HCT116 (cell line): Measurements from ENCODE around the gene SDK1. TPM values are rescaled to one million over a fixed set of nuclear protein-coding genes. Genes with fewer than 3 reads are reported as not detected.

Experiments
- ATAC-seq: fragments of 200-7000 bp; cut with Tn5 transposase; 2 replicates; pipeline ENCODE4 v1.9.1; 2020; ENCODE audit warnings: mild to moderate bottlenecking, moderate library complexity
- BruUV-seq: library from RNA; stranded (reverse); fragments of 400-500 nt; replicated peaks from 2 replicates; lab custom pipeline; 2021; lab: Mats Ljungman, UMichigan
- CTCF ChIA-PET: fragments of 300-600 bp; sonication (Branson Sonifier 250); formaldehyde crosslinking; loops from one replicate; lab custom pipeline; 2021; ENCODE audit warnings: antibody characterized with exemption; lab: Charles Lee
- POLR2A ChIA-PET: fragments of 300-600, 350-600 bp; sonication (Branson Sonifier 250); formaldehyde crosslinking; loops from one replicate; lab custom pipeline; 2021; ENCODE audit warnings: antibody characterized with exemption; lab: Charles Lee
- RAD21 ChIA-PET, 2 experiments: fragments of 300-600 bp; sonication (Branson Sonifier 250); formaldehyde crosslinking; loops; one replicate each; lab custom pipeline; 2023; ENCODE audit warnings: low total read pairs in 2 of 2; ENCODE audit not compliant: uncharacterized antibody in 2 of 2, unreplicated experiment in 2 of 2, low non-redundant PET in 1 of 2; lab: Charles Lee
- DNase-seq: peaks from one replicate; pipeline ENCODE4 v3.0.0-alpha.2; 2010; ENCODE audit warnings: low read depth, low spot score
- H2AFZ ChIP-seq: fragments of 200-600 bp; shearing (Covaris generic), sonication (generic); 2 replicates; pipeline ENCODE4 v1.6.1; 2017; ENCODE audit warnings: low read depth, mixed run types, mixed read lengths, antibody characterized with exemption, low read length; ENCODE audit not compliant: poor library complexity, severe bottlenecking
- H3K27ac ChIP-seq: 2 replicates; pipeline ENCODE4 v1.5.1; 2012; ENCODE audit warnings: low read depth, low read length
- H3K27me3 ChIP-seq: fragments of 200-600 bp; sonication (generic); 2 replicates; pipeline ENCODE4 v1.6.1; 2016; ENCODE audit warnings: mixed run types, low read length, mixed read lengths; ENCODE audit not compliant: insufficient read depth
- H3K36me3 ChIP-seq, 2 experiments: fragments of 200-500 bp in 1 of 2; fragments of 200-600 bp in 1 of 2; sonication (Bioruptor generic) in 1 of 2; sonication (generic) in 1 of 2; 2 replicates each; pipeline versions ENCODE4 v1.5.1 to v1.6.1; 2014 to 2016; ENCODE audit warnings: low read length in 2 of 2, inconsistent platforms in 1 of 2, mixed read lengths in 1 of 2, mixed run types in 1 of 2; ENCODE audit not compliant: insufficient read depth in 2 of 2, control insufficient read depth in 1 of 2
- H3K4me1 ChIP-seq, 2 experiments: fragments of 200-600 bp in 1 of 2; sonication (generic) in 1 of 2; 2 replicates each; pipeline versions ENCODE4 v1.5.1 to v1.6.1; 2012 to 2017; ENCODE audit warnings: low read length in 2 of 2, inconsistent platforms in 1 of 2, mild to moderate bottlenecking in 1 of 2, mixed read lengths in 1 of 2, mixed run types in 1 of 2, moderate library complexity in 1 of 2; ENCODE audit not compliant: insufficient read depth in 2 of 2, control insufficient read depth in 1 of 2
- H3K4me2 ChIP-seq: fragments of 200-600 bp; sonication (generic); 2 replicates; pipeline ENCODE4 v1.6.1; 2017; ENCODE audit warnings: mixed run types, low read length, mixed read lengths
- H3K4me3 ChIP-seq, 2 experiments: fragments of 200-600 bp in 1 of 2; sonication (generic) in 1 of 2; replicated peaks in 1 of 2; 2 replicates each; pipeline ENCODE4 v1.5.1; 2011 to 2016; ENCODE audit warnings: low read length in 2 of 2, control low read depth in 1 of 2, low read depth in 1 of 2, mild to moderate bottlenecking in 1 of 2, mixed read lengths in 1 of 2, mixed run types in 1 of 2
- H3K79me2 ChIP-seq: fragments of 200-600 bp; sonication (generic); 2 replicates; pipeline ENCODE4 v1.6.1; 2017; ENCODE audit warnings: mild to moderate bottlenecking, mixed run types, low read length, moderate library complexity, mixed read lengths; ENCODE audit not compliant: insufficient read depth
- H3K9ac ChIP-seq: fragments of 200-600 bp; sonication (generic); 2 replicates; pipeline ENCODE4 v1.6.1; 2016; ENCODE audit warnings: low read length, mixed read lengths
- H3K9me2 ChIP-seq: fragments of 200-600 bp; sonication (generic), shearing (Covaris generic); 2 replicates; pipeline ENCODE4 v1.6.1; 2017; ENCODE audit warnings: mixed run types, mild to moderate bottlenecking, moderate library complexity; ENCODE audit not compliant: insufficient read depth
- H3K9me3 ChIP-seq, 2 experiments: fragments of 200-500 bp in 1 of 2; fragments of 200-600 bp in 1 of 2; sonication (Bioruptor generic) in 1 of 2; sonication (generic) in 1 of 2; 2 replicates each; pipeline ENCODE4 v1.6.1; 2014 to 2017; ENCODE audit warnings: low read length in 2 of 2, mixed read lengths in 2 of 2, inconsistent platforms in 1 of 2, low read depth in 1 of 2, mild to moderate bottlenecking in 1 of 2, mixed run types in 1 of 2, moderate library complexity in 1 of 2; ENCODE audit not compliant: control insufficient read depth in 1 of 2, insufficient read depth in 1 of 2
- H4K20me1 ChIP-seq: fragments of 200-600 bp; sonication (generic), shearing (Covaris generic); 2 replicates; pipeline ENCODE4 v1.6.1; 2017; ENCODE audit warnings: mixed run types, mild to moderate bottlenecking, moderate library complexity; ENCODE audit not compliant: insufficient read depth
- CBX3 ChIP-seq: IDR thresholded peaks from 2 replicates; pipeline ENCODE4 v1.6.1; 2012; ENCODE audit warnings: low read depth
- CEBPB ChIP-seq: IDR thresholded peaks from 2 replicates; pipeline ENCODE4 v1.6.1; 2012; ENCODE audit warnings: low read depth
- EGR1 ChIP-seq: IDR thresholded peaks from 2 replicates; pipeline ENCODE4 v1.6.1; 2012; ENCODE audit warnings: low read depth
- EZH2phosphoT487 ChIP-seq: fragments of 200-600 bp; IDR thresholded peaks from 2 replicates; pipeline ENCODE4 v1.6.1; 2018; ENCODE audit warnings: antibody characterized with exemption, borderline replicate concordance
- JUND ChIP-seq: IDR thresholded peaks from 2 replicates; pipeline ENCODE4 v1.6.1; 2012
- POLR2A ChIP-seq: IDR thresholded peaks from 2 replicates; pipeline ENCODE4 v1.7.0; 2011; ENCODE audit warnings: borderline replicate concordance; ENCODE audit not compliant: insufficient read depth, insufficient read length; ENCODE audit errors: extremely low read depth
- POLR2AphosphoS5 ChIP-seq: IDR thresholded peaks from 2 replicates; pipeline ENCODE4 v1.6.1; 2011; ENCODE audit warnings: mild to moderate bottlenecking, low read depth, low read length, moderate library complexity
- RAD21 ChIP-seq: IDR thresholded peaks from 2 replicates; pipeline ENCODE4 v1.6.1; 2012; ENCODE audit warnings: low read depth, mild to moderate bottlenecking
- SP1 ChIP-seq: IDR thresholded peaks from 2 replicates; pipeline ENCODE4 v1.6.1; 2012; ENCODE audit warnings: low read depth
- SRF ChIP-seq: IDR thresholded peaks from 2 replicates; pipeline ENCODE4 v1.6.1; 2012; ENCODE audit warnings: low read depth
- TCF7L2 ChIP-seq: IDR thresholded peaks from 2 replicates; pipeline ENCODE4 v1.7.0; 2011; ENCODE audit warnings: borderline replicate concordance, inconsistent platforms; ENCODE audit not compliant: insufficient read depth, insufficient read length; ENCODE audit errors: extremely low read depth
- ZFX ChIP-seq: fragments of 450-650 bp; IDR thresholded peaks from 2 replicates; pipeline ENCODE4 v1.6.1; 2017
- intact Hi-C: fragments of 100-400 bp; cut with micrococcal nuclease; formaldehyde crosslinking; loops from 2 replicates; pipeline ENCODE4 v1.10.0; 2022
- total RNA-seq: library from RNA; stranded (reverse); gene quantifications from one replicate; pipeline ENCODE4 v1.2.1, GENCODE V29; 2021; ENCODE audit not compliant: unreplicated experiment
- TF ChIP-seq, protein P1 (sequence below): IDR thresholded peaks from 2 replicates; pipeline ENCODE4 v1.6.1; 2012; ENCODE audit warnings: low read depth

The SDK1 gene
- total RNA-seq, 1 experiment from 2014 or later = 0.05 TPM

DNA sequence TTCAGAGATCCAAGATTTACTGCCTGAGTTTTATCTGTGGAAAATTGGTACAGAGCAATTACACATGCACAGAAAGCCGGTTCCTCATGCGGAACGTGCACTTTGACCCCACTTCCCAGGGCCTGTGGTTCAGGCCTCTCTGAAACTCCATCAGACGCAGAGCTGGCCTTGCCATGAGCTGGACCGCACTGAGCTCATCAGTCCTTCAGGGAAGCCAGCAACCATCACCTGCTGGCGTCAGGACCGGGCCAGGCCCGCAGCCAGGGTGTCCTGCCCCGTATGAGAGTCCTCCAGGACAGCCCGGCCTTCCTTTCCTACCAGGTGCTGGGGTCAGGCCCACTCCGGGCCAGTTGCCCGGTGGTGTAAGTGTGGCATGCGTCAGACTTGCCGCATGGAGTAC is 934.5 kb downstream of the SDK1 start:
- no peak for DNase-seq
- no peaks in the 10 kb centered on the region for H3K4me1 ChIP-seq
- TF ChIP-seq POLR2AphosphoS5 (no peak), TCF7L2 (no peak), POLR2A (no peak), CEBPB (no peak)
- TF ChIP-seq, protein P1, sequence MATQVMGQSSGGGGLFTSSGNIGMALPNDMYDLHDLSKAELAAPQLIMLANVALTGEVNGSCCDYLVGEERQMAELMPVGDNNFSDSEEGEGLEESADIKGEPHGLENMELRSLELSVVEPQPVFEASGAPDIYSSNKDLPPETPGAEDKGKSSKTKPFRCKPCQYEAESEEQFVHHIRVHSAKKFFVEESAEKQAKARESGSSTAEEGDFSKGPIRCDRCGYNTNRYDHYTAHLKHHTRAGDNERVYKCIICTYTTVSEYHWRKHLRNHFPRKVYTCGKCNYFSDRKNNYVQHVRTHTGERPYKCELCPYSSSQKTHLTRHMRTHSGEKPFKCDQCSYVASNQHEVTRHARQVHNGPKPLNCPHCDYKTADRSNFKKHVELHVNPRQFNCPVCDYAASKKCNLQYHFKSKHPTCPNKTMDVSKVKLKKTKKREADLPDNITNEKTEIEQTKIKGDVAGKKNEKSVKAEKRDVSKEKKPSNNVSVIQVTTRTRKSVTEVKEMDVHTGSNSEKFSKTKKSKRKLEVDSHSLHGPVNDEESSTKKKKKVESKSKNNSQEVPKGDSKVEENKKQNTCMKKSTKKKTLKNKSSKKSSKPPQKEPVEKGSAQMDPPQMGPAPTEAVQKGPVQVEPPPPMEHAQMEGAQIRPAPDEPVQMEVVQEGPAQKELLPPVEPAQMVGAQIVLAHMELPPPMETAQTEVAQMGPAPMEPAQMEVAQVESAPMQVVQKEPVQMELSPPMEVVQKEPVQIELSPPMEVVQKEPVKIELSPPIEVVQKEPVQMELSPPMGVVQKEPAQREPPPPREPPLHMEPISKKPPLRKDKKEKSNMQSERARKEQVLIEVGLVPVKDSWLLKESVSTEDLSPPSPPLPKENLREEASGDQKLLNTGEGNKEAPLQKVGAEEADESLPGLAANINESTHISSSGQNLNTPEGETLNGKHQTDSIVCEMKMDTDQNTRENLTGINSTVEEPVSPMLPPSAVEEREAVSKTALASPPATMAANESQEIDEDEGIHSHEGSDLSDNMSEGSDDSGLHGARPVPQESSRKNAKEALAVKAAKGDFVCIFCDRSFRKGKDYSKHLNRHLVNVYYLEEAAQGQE = no peak
- ATAC-seq = no peak
- POLR2A ChIA-PET = no interaction called here
- peaks cover 6% of the 10 kb centered on the region; the same call in 1 of the 2 replicates for H3K27me3 ChIP-seq
- BruUV-seq = no TSS peak
- H3K4me3 ChIP-seq = no peak overlapping the region
- no peak overlapping the region for H3K4me2 ChIP-seq
- no peak overlapping the region for H3K27ac ChIP-seq
- intact Hi-C loops = no loop called here
- RAD21 ChIA-PET = no interaction called here
- H3K36me3 ChIP-seq = no peaks in the 10 kb centered on the region
- H2AFZ ChIP-seq = no peak overlapping the region
- H3K79me2 ChIP-seq = no peaks in the 10 kb centered on the region
- H3K9me3 ChIP-seq = no peaks in the 10 kb centered on the region
- no peaks in the 10 kb centered on the region for H4K20me1 ChIP-seq
- no peak overlapping the region for H3K9ac ChIP-seq
- H3K9me2 ChIP-seq = no peaks in the 10 kb centered on the region
- CTCF ChIA-PET = no interaction called here

- Histone ChIP-seq H3K27ac (no peak overlapping the region), H3K27me3 (no peaks in the 10 kb centered on the region), H4K20me1 (no peaks in the 10 kb centered on the region), H3K9ac (no peak overlapping the region), H3K4me1 (no peaks in the 10 kb centered on the region), H3K4me3 (no peak overlapping the region), H3K36me3 (no peaks in the 10 kb centered on the region), H3K4me2 (no peak overlapping the region), H3K9me2 (no peaks in the 10 kb centered on the region), H3K79me2 (no peaks in the 10 kb centered on the region), H3K9me3 (no peaks in the 10 kb centered on the region), H2AFZ (no peak overlapping the region)
- intact Hi-C loops = no loop called here
- no TSS peak for BruUV-seq
- POLR2A ChIA-PET = no interaction called here
- no peak for DNase-seq
- CTCF ChIA-PET = no interaction called here
- no peak for ATAC-seq
- RAD21 ChIA-PET = no interaction called here
- TF ChIP-seq TCF7L2 (no peak), RAD21 (no peak), ZFX (no peak), JUND (no peak), CBX3 (no peak), SRF (no peak), EZH2phosphoT487 (no peak), EGR1 (no peak), SP1 (no peak)
- TF ChIP-seq, protein P1 = no peak
Measured at GRCh38 chr7:4236389-4236788, 935.3 kb downstream of the SDK1 start.
